HG03025 (cell line): Measurements from ENCODE around the gene TPT1.
A peak's percentile ranks its signal among the peaks of the same experiment; 100 is the strongest.
"Not testable (repeated sequence)": the region's sequence is repeated elsewhere in the genome, so short reads cannot be mapped to it uniquely, and the experiment has no call there.

Source experiments
- ATAC-seq: cut with Tn5 transposase; IDR thresholded peaks from one replicate; pipeline ENCODE4 v1.9.1; 2021; ENCODE audit warnings: mild to moderate bottlenecking, moderate library complexity; ENCODE audit not compliant: unreplicated experiment, low FRiP score

The TPT1 gene

GRCh38 chr13:45368005-45368404 lies 27.0 kb upstream of the TPT1 start:
- ATAC-seq: no peak

- ATAC-seq: peak; percentile 77
Observed at GRCh38 chr13:45367358-45367757, 26.4 kb upstream of the TPT1 start.

GRCh38 chr13:45365558-45365885 lies 24.5 kb upstream of the TPT1 start:
- no peak for ATAC-seq

- no peak for ATAC-seq
Observed at GRCh38 chr13:45364876-45365557, 24.0 kb upstream of the TPT1 start.

GRCh38 chr13:45362939-45363338 lies 22.0 kb upstream of the TPT1 start:
- ATAC-seq: no peak

- ATAC-seq: no peak
Observed at GRCh38 chr13:45361596-45362206, 20.7 kb upstream of the TPT1 start.

GRCh38 chr13:45356966-45357672 lies 16.1 kb upstream of the TPT1 start:
- ATAC-seq: no peak

GRCh38 chr13:45353895-45354294 lies 12.9 kb upstream of the TPT1 start:
- no peak for ATAC-seq

- no peak for ATAC-seq
Observed at GRCh38 chr13:45352031-45352430, 11.0 kb upstream of the TPT1 start.

- ATAC-seq: no peak
Observed at GRCh38 chr13:45350152-45350551, 9.2 kb upstream of the TPT1 start.

GRCh38 chr13:45349438-45349837 lies 8.5 kb upstream of the TPT1 start:
- ATAC-seq: no peak

- not testable (repeated sequence) for ATAC-seq
Observed at GRCh38 chr13:45344064-45344463, 3.1 kb upstream of the TPT1 start.

GRCh38 chr13:45343102-45343501 lies 2.1 kb upstream of the TPT1 start:
- not testable (repeated sequence) for ATAC-seq

- not testable (repeated sequence) for ATAC-seq
Observed at GRCh38 chr13:45342668-45343067, 1.7 kb upstream of the TPT1 start.

- no peak for ATAC-seq
Observed at GRCh38 chr13:45341799-45342500, 967 bp upstream of the TPT1 start.

GRCh38 chr13:45340422-45341033 lies 455 bp downstream of the TPT1 start:
- peak; percentile 40 for ATAC-seq

- no peak for ATAC-seq
Observed at GRCh38 chr13:45339867-45340266, 1.1 kb downstream of the TPT1 start.

GRCh38 chr13:45339399-45339798 lies 1.6 kb downstream of the TPT1 start:
- no peak for ATAC-seq

- ATAC-seq: no peak
Observed at GRCh38 chr13:45337803-45338202, 3.2 kb downstream of the TPT1 start.

GRCh38 chr13:45337395-45337794 lies 3.6 kb downstream of the TPT1 start:
- ATAC-seq: no peak
